ENCODE measurements around the gene SRGAP1. TPM values are rescaled to one million over a fixed set of nuclear protein-coding genes. Genes with fewer than 3 reads are reported as not detected.
A peak's percentile ranks its signal among the peaks of the same experiment; 100 is the strongest.

Gene SRGAP1
- total and polyA plus RNA-seq, 9 of the 15 experiments (the other 6 are each of a cell fraction or from before 2014, with no cell fraction given), result 0.01 to 0.13 (median 0.04) TPM; not detected in 3

- BruUV-seq (replicated peaks), result no TSS peak
- Histone ChIP-seq H3K27me3 (ENCODE audit: control insufficient read depth in 2 of 2, insufficient read depth in 2 of 2, low read length in 2 of 2) (0 out of 5 replicates have a peak, but pooled peaks cover 0 to 3% of the 10 kb centered on the region in 2 experiments), H3K9me1 (ENCODE audit: control insufficient read depth, insufficient read depth, low read length) (no peaks in the 10 kb centered on the region), H2AFZ (ENCODE audit: low read depth, low read length) (no peak overlapping the region), H3K4me2 (ENCODE audit: insufficient read depth, low read length) (no peak overlapping the region), H3K27ac (ENCODE audit: extremely low read depth, low read depth, low read length) (no peak overlapping the region), H3K4me1 (replicated peaks in 1 of 2; ENCODE audit: control insufficient read depth in 2 of 2, insufficient read depth in 2 of 2, low read length in 2 of 2) (no peaks in the 10 kb centered on the region), H3K9ac (ENCODE audit: insufficient read depth in 1 of 2, low read depth in 2 of 2, low read length in 2 of 2) (no peak overlapping the region), H3K79me2 (ENCODE audit: control insufficient read depth, insufficient read depth, low read length) (no peaks in the 10 kb centered on the region), H3K36me3 (ENCODE audit: control insufficient read depth, insufficient read depth, low read length) (no peaks in the 10 kb centered on the region), H3K9me3 (replicated peaks; ENCODE audit: control insufficient read depth, insufficient read depth, low read depth, low read length) (no peaks in the 10 kb centered on the region), H4K20me1 (replicated peaks; ENCODE audit: control insufficient read depth, insufficient read depth, low read length) (no peaks in the 10 kb centered on the region), H3K4me3 (no peak overlapping the region)
- ATAC-seq (no peak), DNase-seq (ENCODE audit: extremely low read depth in 1 of 4, low spot score in 3 of 4) (no peak), FAIRE-seq (no peak)
- TF ChIP-seq CHAMP1 (IDR thresholded peaks at IDR 0.05) (no peak), ATF3 (IDR thresholded peaks at IDR 0.05) (peak; percentile 25; the same call in 1 of the 2 replicates), ATF3 (CRISPR knock-in tag; conservative IDR thresholded peaks at IDR 0.05) (no peak)
- POLR2A ChIA-PET, result no interaction called here
- intact Hi-C loops (cut with micrococcal nuclease) (no loop called here), in situ Hi-C loops (cut with MboI) (no loop called here)
- CTCF ChIA-PET (ENCODE audit: low intra/inter-chr PET ratio), result no interaction called here
- 0% methylated on average over 1 of the region's 1 CpG for WGBS (ENCODE audit: insufficient coverage, low coverage, missing lambda C conversion rate)
Observed at GRCh38 chr12:64019654-64020053, 175.2 kb downstream of the SRGAP1 start.

Data from K562 (cell line).